Measurements from ENCODE around the gene LYVE1. TPM values are rescaled to one million over a fixed set of nuclear protein-coding genes. Genes with fewer than 3 reads are reported as not detected.

The LYVE1 gene
- total RNA-seq, 1 experiment from 2014 or later = 0.31 TPM

- in situ Hi-C loops (cut with HindIII; ENCODE audit: low pct_unique_long_range_greater_than_20kb, low sequenced_read_pairs) (no loop called here), intact Hi-C loops (cut with micrococcal nuclease; ENCODE audit: unreplicated experiment) (no loop called here)
- H3K27ac ChIP-seq (ENCODE audit: low read length) = no peak overlapping the region
- H3K4me3 ChIP-seq (ENCODE audit: low read depth in 2 of 2, low read length in 2 of 2) = no peak overlapping the region
- H3K36me3 ChIP-seq (ENCODE audit: control insufficient read depth, insufficient read depth, low read length) = no peaks in the 10 kb centered on the region
- BruUV-seq (replicated peaks) = no TSS peak
- ATAC-seq (no peak), DNase-seq (ENCODE audit: low read depth, low spot score) (no peak)
- TF ChIP-seq, protein P1, sequence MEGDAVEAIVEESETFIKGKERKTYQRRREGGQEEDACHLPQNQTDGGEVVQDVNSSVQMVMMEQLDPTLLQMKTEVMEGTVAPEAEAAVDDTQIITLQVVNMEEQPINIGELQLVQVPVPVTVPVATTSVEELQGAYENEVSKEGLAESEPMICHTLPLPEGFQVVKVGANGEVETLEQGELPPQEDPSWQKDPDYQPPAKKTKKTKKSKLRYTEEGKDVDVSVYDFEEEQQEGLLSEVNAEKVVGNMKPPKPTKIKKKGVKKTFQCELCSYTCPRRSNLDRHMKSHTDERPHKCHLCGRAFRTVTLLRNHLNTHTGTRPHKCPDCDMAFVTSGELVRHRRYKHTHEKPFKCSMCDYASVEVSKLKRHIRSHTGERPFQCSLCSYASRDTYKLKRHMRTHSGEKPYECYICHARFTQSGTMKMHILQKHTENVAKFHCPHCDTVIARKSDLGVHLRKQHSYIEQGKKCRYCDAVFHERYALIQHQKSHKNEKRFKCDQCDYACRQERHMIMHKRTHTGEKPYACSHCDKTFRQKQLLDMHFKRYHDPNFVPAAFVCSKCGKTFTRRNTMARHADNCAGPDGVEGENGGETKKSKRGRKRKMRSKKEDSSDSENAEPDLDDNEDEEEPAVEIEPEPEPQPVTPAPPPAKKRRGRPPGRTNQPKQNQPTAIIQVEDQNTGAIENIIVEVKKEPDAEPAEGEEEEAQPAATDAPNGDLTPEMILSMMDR (IDR thresholded peaks at IDR 0.05) = no peak
- TF ChIP-seq POLR2AphosphoS5 (IDR thresholded peaks at IDR 0.05; ENCODE audit: low read depth, low read length) (no peak), SIN3A (IDR thresholded peaks at IDR 0.05; ENCODE audit: borderline replicate concordance, insufficient read depth, low read depth, low read length) (no peak), REST (IDR thresholded peaks at IDR 0.05; ENCODE audit: insufficient read depth in 1 of 2, low read depth in 2 of 2, low read length in 1 of 2) (no peak), TCF7L2 (IDR thresholded peaks at IDR 0.05; ENCODE audit: low read depth, low read length) (no peak)
- H3K4me1 ChIP-seq (ENCODE audit: control insufficient read depth, insufficient read depth, low read length) = no peaks in the 10 kb centered on the region
- ChIA-PET POLR2A (no interaction called here), CTCF (no interaction called here)
- peaks cover 23% of the 10 kb centered on the region for H3K27me3 ChIP-seq (ENCODE audit: control insufficient read depth, insufficient read depth, low read length)
- no peaks in the 10 kb centered on the region for H3K9me3 ChIP-seq (ENCODE audit: control insufficient read depth, insufficient read depth, low read depth, low read length)
Measured at GRCh38 chr11:10580623-10581022, 12.2 kb upstream of the LYVE1 start.

GRCh38 chr11:10579700-10580099 lies 11.2 kb upstream of the LYVE1 start:
- Histone ChIP-seq H3K27ac (ENCODE audit: low read length) (no peak overlapping the region), H3K4me1 (ENCODE audit: control insufficient read depth, insufficient read depth, low read length) (no peaks in the 10 kb centered on the region), H3K9me3 (ENCODE audit: control insufficient read depth, insufficient read depth, low read depth, low read length) (no peaks in the 10 kb centered on the region), H3K36me3 (ENCODE audit: control insufficient read depth, insufficient read depth, low read length) (no peaks in the 10 kb centered on the region), H3K4me3 (ENCODE audit: low read depth in 2 of 2, low read length in 2 of 2) (no peak overlapping the region), H3K27me3 (ENCODE audit: control insufficient read depth, insufficient read depth, low read length) (peaks cover 23% of the 10 kb centered on the region)
- in situ Hi-C loops (cut with HindIII; ENCODE audit: low pct_unique_long_range_greater_than_20kb, low sequenced_read_pairs) (no loop called here), intact Hi-C loops (cut with micrococcal nuclease; ENCODE audit: unreplicated experiment) (no loop called here)
- ATAC-seq (no peak), DNase-seq (ENCODE audit: low read depth, low spot score) (no peak)
- no peak for TF ChIP-seq POLR2AphosphoS5 (IDR thresholded peaks at IDR 0.05; ENCODE audit: low read depth, low read length)
- no peak for TF ChIP-seq SIN3A (IDR thresholded peaks at IDR 0.05; ENCODE audit: borderline replicate concordance, insufficient read depth, low read depth, low read length)
- TF ChIP-seq, protein P1 (IDR thresholded peaks at IDR 0.05) = no peak
- no peak for TF ChIP-seq REST (IDR thresholded peaks at IDR 0.05; ENCODE audit: insufficient read depth in 1 of 2, low read depth in 2 of 2, low read length in 1 of 2)
- TF ChIP-seq TCF7L2 (IDR thresholded peaks at IDR 0.05; ENCODE audit: low read depth, low read length) = no peak
- no TSS peak for BruUV-seq (replicated peaks)
- POLR2A ChIA-PET = no interaction called here
- CTCF ChIA-PET = no interaction called here
